ENCODE results near the gene MED9. TPM values are rescaled to one million over a fixed set of nuclear protein-coding genes. Genes with fewer than 3 reads are reported as not detected.

MED9 gene
- total RNA-seq, 4 donors from 2014 or later: 3.2 to 17.4 (median 13.4) TPM

GRCh38 chr17:17516941-17517720 is 40.3 kb downstream of the MED9 start:
- TF ChIP-seq CTCF (IDR thresholded peaks at IDR 0.05): no peak
- no peak for TF ChIP-seq POLR2A (IDR thresholded peaks at IDR 0.05)
- no peaks in the 10 kb centered on the region for H3K27me3 ChIP-seq

GRCh38 chr17:17518014-17518413 is 41.2 kb downstream of the MED9 start:
- H3K4me3 ChIP-seq: no peak overlapping the region
- intact Hi-C loops (cut with DNase I; ENCODE audit: low total_unique reads): no loop called here
- H3K27me3 ChIP-seq: no peaks in the 10 kb centered on the region
- H3K9me3 ChIP-seq: no peaks in the 10 kb centered on the region
- no peaks in the 10 kb centered on the region for H3K36me3 ChIP-seq
- H3K4me1 ChIP-seq: no peaks in the 10 kb centered on the region
- TF ChIP-seq CTCF (IDR thresholded peaks at IDR 0.05) (no peak), POLR2A (IDR thresholded peaks at IDR 0.05) (no peak)
- H3K27ac ChIP-seq: no peak overlapping the region
- DNase-seq: no peak

More at GRCh38 chr17:17516941-17517720, 40.3 kb downstream of the MED9 start:
- H3K9me3 ChIP-seq: no peaks in the 10 kb centered on the region
- no peaks in the 10 kb centered on the region for H3K36me3 ChIP-seq
- intact Hi-C loops (cut with DNase I; ENCODE audit: low total_unique reads): no loop called here
- H3K27ac ChIP-seq: no peak overlapping the region
- no peak overlapping the region for H3K4me3 ChIP-seq
- no peaks in the 10 kb centered on the region for H3K4me1 ChIP-seq
- no peak for DNase-seq

- TF ChIP-seq POLR2A (IDR thresholded peaks at IDR 0.05): no peak
- no peak for TF ChIP-seq CTCF (IDR thresholded peaks at IDR 0.05)
- no peak for DNase-seq
- Histone ChIP-seq H3K27ac (no peak overlapping the region), H3K9me3 (no peaks in the 10 kb centered on the region), H3K27me3 (no peaks in the 10 kb centered on the region), H3K4me1 (no peaks in the 10 kb centered on the region), H3K4me3 (no peak overlapping the region), H3K36me3 (no peaks in the 10 kb centered on the region)
- intact Hi-C loops (cut with DNase I; ENCODE audit: low total_unique reads): no loop called here
Observed at GRCh38 chr17:17518951-17519350, 42.2 kb downstream of the MED9 start.

- DNase-seq: no peak
- Histone ChIP-seq H3K36me3 (no peaks in the 10 kb centered on the region), H3K9me3 (no peaks in the 10 kb centered on the region), H3K27me3 (no peaks in the 10 kb centered on the region), H3K4me1 (no peaks in the 10 kb centered on the region), H3K4me3 (no peak overlapping the region), H3K27ac (no peak overlapping the region)
- intact Hi-C loops (cut with DNase I; ENCODE audit: low total_unique reads): no loop called here
- TF ChIP-seq POLR2A (IDR thresholded peaks at IDR 0.05) (no peak), CTCF (IDR thresholded peaks at IDR 0.05) (no peak)
Observed at GRCh38 chr17:17519886-17520285, 43.1 kb downstream of the MED9 start.

- TF ChIP-seq POLR2A (IDR thresholded peaks at IDR 0.05) (no peak), CTCF (IDR thresholded peaks at IDR 0.05) (no peak)
- no peak for DNase-seq
- Histone ChIP-seq H3K27ac (no peak overlapping the region), H3K4me1 (no peaks in the 10 kb centered on the region), H3K9me3 (no peaks in the 10 kb centered on the region), H3K4me3 (no peak overlapping the region), H3K36me3 (no peaks in the 10 kb centered on the region), H3K27me3 (no peaks in the 10 kb centered on the region)
- intact Hi-C loops (cut with DNase I; ENCODE audit: low total_unique reads): no loop called here
Observed at GRCh38 chr17:17520599-17521232, 43.9 kb downstream of the MED9 start.
